Activated naive CD4-positive, alpha-beta T cell treated with anti-CD3 and anti-CD28 coated beads, Interleukin-2, amount 50 U/mL, for 24 hours (primary cell): ENCODE results near the gene RIOX2.
"Not testable (repeated sequence)": the region's sequence is repeated elsewhere in the genome, so short reads cannot be mapped to it uniquely, and the experiment has no call there.

ENCODE experiments used
- H3K27ac Mint-ChIP-seq: one replicate; pipeline ENCODE4 v1.8.0; 2021; ENCODE audit warnings: mild to moderate bottlenecking, mixed read lengths
- H3K27me3 Mint-ChIP-seq: one replicate; pipeline ENCODE4 v1.8.0; 2021; ENCODE audit warnings: mixed read lengths
- H3K36me3 Mint-ChIP-seq: one replicate; pipeline ENCODE4 v1.8.0; 2021; ENCODE audit warnings: mixed read lengths
- H3K4me1 Mint-ChIP-seq: one replicate; pipeline ENCODE4 v1.8.0; 2021; ENCODE audit warnings: mixed read lengths
- H3K4me3 Mint-ChIP-seq: one replicate; pipeline ENCODE4 v1.8.0; 2021; ENCODE audit warnings: mild to moderate bottlenecking, mixed read lengths
- H3K9me3 Mint-ChIP-seq: one replicate; pipeline ENCODE4 v1.8.0; 2021; ENCODE audit warnings: mixed read lengths

RIOX2 gene

DNA sequence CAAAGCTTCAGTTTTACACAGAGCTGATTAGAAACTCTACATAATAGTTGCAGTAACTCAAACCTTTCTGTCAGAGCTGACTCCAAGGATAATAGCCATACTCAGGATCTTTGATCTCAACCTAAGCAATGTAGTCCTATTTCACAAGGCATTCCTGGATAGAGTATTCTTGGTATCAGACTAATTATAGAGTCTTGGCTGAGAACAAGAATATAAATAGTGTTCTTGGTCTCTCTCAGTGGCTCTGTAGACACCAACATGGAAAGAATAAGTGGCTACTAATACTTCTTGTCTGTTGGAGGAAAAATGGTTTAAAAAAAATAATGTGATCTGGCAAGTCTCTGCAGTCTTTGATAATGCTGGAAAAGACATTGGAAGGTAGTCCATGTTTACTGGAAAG, 55.7 kb downstream of the RIOX2 start:
- Mint-ChIP-seq H3K4me1 (peaks cover 5% of the 10 kb centered on the region), H3K4me3 (no peak overlapping the region), H3K27ac (no peak overlapping the region), H3K9me3 (peaks cover 7% of the 10 kb centered on the region), H3K36me3 (peaks cover 27% of the 10 kb centered on the region), H3K27me3 (no peaks in the 10 kb centered on the region)

DNA sequence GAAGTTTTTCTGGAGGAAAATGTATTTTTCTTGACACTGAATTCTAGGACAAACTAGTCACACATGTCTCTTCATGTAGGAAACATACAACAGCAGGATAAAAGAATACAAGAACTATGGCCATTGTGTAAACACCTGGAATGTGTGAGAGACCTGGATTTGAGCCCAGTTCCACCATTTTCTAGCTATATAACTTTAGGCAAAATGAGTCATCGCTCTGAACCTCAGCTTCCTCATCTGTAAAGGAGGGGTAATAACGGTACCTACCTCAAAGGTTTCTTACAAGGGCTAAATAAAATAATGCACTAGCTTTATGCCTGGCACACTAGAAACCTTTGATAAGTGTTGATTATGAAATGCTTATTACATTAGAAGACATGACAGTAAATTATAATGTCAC, 57.8 kb downstream of the RIOX2 start:
- Mint-ChIP-seq H3K27me3 (no peaks in the 10 kb centered on the region), H3K27ac (no peak overlapping the region), H3K36me3 (peaks cover 16% of the 10 kb centered on the region), H3K9me3 (peaks cover 12% of the 10 kb centered on the region), H3K4me1 (peaks cover 20% of the 10 kb centered on the region), H3K4me3 (no peak overlapping the region)

GRCh38 chr3:97911459-97911858, 60.8 kb downstream of the RIOX2 start:
- H3K9me3 Mint-ChIP-seq: peaks cover 12% of the 10 kb centered on the region
- peak overlapping the region; percentile 26 for H3K4me3 Mint-ChIP-seq
- no peaks in the 10 kb centered on the region for H3K27me3 Mint-ChIP-seq
- H3K36me3 Mint-ChIP-seq: peaks cover 7% of the 10 kb centered on the region
- peak overlapping the region; percentile 85 for H3K27ac Mint-ChIP-seq
- peaks cover 20% of the 10 kb centered on the region for H3K4me1 Mint-ChIP-seq

- peak overlapping the region; percentile 85 for H3K27ac Mint-ChIP-seq
- no peaks in the 10 kb centered on the region for H3K27me3 Mint-ChIP-seq
- peaks cover 7% of the 10 kb centered on the region for H3K36me3 Mint-ChIP-seq
- peaks cover 12% of the 10 kb centered on the region for H3K9me3 Mint-ChIP-seq
- H3K4me1 Mint-ChIP-seq: peaks cover 20% of the 10 kb centered on the region
- H3K4me3 Mint-ChIP-seq: peak overlapping the region; percentile 74
Measured at GRCh38 chr3:97910931-97911351, 61.3 kb downstream of the RIOX2 start.

DNA sequence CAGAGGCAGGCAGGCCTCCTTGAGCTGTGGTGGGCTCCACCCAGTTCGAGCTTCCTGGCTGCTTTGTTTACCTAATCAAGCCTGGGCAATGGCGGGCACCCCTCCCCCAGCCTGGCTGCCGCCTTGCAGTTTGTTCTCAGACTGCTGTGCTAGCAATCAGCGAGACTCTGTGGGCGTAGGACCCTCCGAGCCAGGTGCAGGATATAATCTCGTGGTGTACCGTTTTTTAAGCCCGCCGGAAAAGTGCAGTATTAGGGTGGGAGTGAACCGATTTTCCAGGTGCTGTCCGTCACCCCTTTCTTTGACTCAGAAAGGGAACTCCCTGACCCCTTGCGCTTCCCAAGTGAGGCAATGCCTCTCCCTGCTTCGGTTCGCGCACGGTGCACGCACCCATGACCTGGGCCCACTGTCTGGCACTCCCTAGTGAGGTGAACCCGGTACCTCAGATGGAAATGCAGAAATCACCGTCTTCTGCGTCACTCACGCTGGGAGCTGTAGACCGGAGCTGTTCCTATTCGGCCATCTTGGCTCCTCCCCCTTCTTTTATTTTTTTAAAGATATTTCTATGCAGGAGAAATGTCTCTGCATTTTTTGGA, 61.9 kb downstream of the RIOX2 start:
- not testable (repeated sequence) for H3K36me3 Mint-ChIP-seq, H3K27me3 Mint-ChIP-seq
- Mint-ChIP-seq H3K9me3 (peaks cover 12% of the 10 kb centered on the region), H3K4me3 (peak overlapping the region; percentile 74), H3K4me1 (peaks cover 20% of the 10 kb centered on the region), H3K27ac (peak overlapping the region; percentile 85)

DNA sequence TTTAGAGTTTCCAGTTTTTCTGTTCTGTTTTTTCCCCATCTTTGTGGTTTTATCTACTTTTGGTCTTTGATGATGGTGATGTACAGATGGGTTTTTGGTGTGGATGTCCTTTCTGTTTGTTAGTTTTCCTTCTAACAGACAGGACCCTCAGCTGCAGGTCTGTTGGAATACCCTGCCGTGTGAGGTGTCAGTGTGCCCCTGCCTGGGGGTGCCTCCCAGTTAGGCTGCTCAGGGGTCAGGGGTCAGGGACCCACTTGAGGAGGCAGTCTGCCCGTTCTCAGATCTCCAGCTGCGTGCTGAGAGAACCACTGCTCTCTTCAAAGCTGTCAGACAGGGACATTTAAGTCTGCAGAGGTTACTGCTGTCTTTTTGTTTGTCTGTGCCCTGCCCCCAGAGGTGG, 62.4 kb downstream of the RIOX2 start:
- not testable (repeated sequence) for H3K36me3 Mint-ChIP-seq, H3K27ac Mint-ChIP-seq, H3K27me3 Mint-ChIP-seq, H3K4me3 Mint-ChIP-seq
- H3K4me1 Mint-ChIP-seq: peaks cover 20% of the 10 kb centered on the region
- peaks cover 12% of the 10 kb centered on the region for H3K9me3 Mint-ChIP-seq

- Mint-ChIP-seq H3K4me1 (peaks cover 12% of the 10 kb centered on the region), H3K4me3 (no peak overlapping the region), H3K27me3 (no peaks in the 10 kb centered on the region), H3K27ac (no peak overlapping the region), H3K36me3 (peaks cover 5% of the 10 kb centered on the region), H3K9me3 (peaks cover 8% of the 10 kb centered on the region)
Measured at GRCh38 chr3:97901313-97902248, 70.7 kb downstream of the RIOX2 start.

- peaks cover 8% of the 10 kb centered on the region for H3K9me3 Mint-ChIP-seq
- H3K4me1 Mint-ChIP-seq: peaks cover 12% of the 10 kb centered on the region
- H3K36me3 Mint-ChIP-seq: peaks cover 5% of the 10 kb centered on the region
- H3K27me3 Mint-ChIP-seq: no peaks in the 10 kb centered on the region
- no peak overlapping the region for H3K27ac Mint-ChIP-seq
- no peak overlapping the region for H3K4me3 Mint-ChIP-seq
Measured at GRCh38 chr3:97899331-97899730, 72.9 kb downstream of the RIOX2 start.

- Mint-ChIP-seq H3K36me3 (no peaks in the 10 kb centered on the region), H3K9me3 (no peaks in the 10 kb centered on the region), H3K4me3 (no peak overlapping the region), H3K4me1 (peaks cover 10% of the 10 kb centered on the region), H3K27ac (no peak overlapping the region), H3K27me3 (no peaks in the 10 kb centered on the region)
Measured at GRCh38 chr3:97896547-97896946, 75.7 kb downstream of the RIOX2 start.

DNA sequence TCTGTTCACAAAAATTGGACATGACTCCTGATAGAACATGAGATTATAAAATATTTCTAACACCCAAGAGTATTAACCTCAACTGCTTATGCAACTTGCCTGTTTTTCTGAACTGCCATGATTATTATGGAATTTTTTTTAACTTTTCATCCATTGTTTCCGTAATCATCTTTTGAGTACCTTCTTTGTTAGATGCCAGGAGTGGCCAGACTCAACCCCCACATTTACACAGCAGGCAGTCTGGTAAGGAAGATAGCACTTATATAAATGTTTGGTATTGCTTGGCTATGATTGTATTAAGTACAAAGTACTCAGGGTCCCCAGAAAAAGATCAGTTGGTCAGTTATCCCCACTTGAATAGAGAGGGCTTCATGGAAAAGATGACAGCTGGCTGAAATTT, 76.1 kb downstream of the RIOX2 start:
- no peaks in the 10 kb centered on the region for H3K9me3 Mint-ChIP-seq
- no peaks in the 10 kb centered on the region for H3K27me3 Mint-ChIP-seq
- H3K4me3 Mint-ChIP-seq: no peak overlapping the region
- H3K4me1 Mint-ChIP-seq: peaks cover 5% of the 10 kb centered on the region
- no peak overlapping the region for H3K27ac Mint-ChIP-seq
- H3K36me3 Mint-ChIP-seq: no peaks in the 10 kb centered on the region

- Mint-ChIP-seq H3K27me3 (no peaks in the 10 kb centered on the region), H3K27ac (no peak overlapping the region), H3K4me1 (no peaks in the 10 kb centered on the region), H3K36me3 (no peaks in the 10 kb centered on the region), H3K9me3 (no peaks in the 10 kb centered on the region), H3K4me3 (no peak overlapping the region)
Measured at GRCh38 chr3:97895216-97895615, 77.0 kb downstream of the RIOX2 start.

GRCh38 chr3:97892852-97893251, 79.4 kb downstream of the RIOX2 start:
- Mint-ChIP-seq H3K4me3 (no peak overlapping the region), H3K27me3 (no peaks in the 10 kb centered on the region), H3K9me3 (no peaks in the 10 kb centered on the region), H3K4me1 (no peaks in the 10 kb centered on the region), H3K27ac (no peak overlapping the region), H3K36me3 (no peaks in the 10 kb centered on the region)
